GDM1 (cell line): ENCODE data around the gene FXYD7.

Experiments
- DNase-seq: peaks from one replicate; lab custom pipeline; 2025; lab: John Stamatoyannopoulos, UW

FXYD7 gene

GRCh38 chr19:35199481-35199880, 56.4 kb downstream of the FXYD7 start:
- DNase-seq = no peak

GRCh38 chr19:35202722-35203688, 60.0 kb downstream of the FXYD7 start:
- no peak for DNase-seq
